ENCODE measurements around the gene ORMDL3. TPM values are rescaled to one million over a fixed set of nuclear protein-coding genes. Genes with fewer than 3 reads are reported as not detected.

The ORMDL3 gene
- total and polyA plus RNA-seq, 8 donors, result 47.6 to 107 (median 82.7) TPM

DNA sequence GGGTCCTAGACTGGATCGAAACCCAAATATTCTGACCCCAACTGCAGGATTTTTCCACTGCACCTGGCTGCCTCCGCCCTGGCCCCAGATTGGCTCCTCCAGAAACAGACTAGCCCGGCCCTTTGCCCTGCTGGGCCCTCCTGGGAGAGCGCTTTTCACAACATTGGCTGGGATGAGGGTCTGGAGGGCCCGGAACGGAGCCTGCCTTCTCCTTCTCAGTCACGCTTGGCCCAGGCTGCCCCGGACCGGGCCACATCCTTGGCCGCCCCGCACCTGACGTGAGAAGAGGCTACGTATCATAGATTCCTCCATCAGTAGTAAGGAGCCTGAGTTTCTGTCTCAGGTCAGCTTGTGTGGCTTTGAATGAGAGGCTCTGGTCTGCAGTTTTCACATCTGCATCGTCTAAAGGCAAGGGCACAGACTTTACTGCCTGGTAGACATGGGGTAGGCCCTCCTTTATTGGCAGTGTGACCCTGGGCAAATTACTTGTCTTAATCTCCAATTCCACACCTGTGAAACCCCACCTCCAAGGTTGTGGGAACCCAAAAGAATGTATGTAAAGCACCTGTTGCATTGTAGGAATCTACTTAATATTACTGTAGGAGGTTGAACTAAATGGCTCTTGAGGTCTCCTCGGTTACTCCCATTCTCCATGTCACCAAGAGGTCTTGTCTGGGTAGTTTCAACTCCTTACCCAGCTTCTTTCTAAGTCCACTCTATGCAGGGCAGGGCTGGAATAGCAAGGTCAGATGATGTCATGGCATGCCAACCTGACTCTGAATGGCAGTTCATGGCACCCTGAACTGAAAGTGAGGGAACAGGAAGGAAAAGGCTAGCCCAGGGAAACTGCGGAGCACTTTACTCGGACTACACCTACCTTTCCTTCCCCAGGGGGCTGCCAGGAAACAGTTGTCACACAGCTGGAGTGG is 792 bp upstream of the ORMDL3 start:
- Histone ChIP-seq H3K4me3 (peak overlapping the region; percentile 79 to 84), H3K36me3 (peaks cover 0 to 9% of the 10 kb centered on the region in 2 donors), H3K9me3 (no peaks in the 10 kb centered on the region), H3K4me1 (peaks cover 28 to 58% of the 10 kb centered on the region in 2 donors), H3K27ac (peak overlapping the region; percentile 83 to 88), H3K27me3 (no peaks in the 10 kb centered on the region)
- DNase-seq (peak; percentile 14 to 84 (median 56)), ATAC-seq (peak; percentile 68)
- TF ChIP-seq, protein P1, sequence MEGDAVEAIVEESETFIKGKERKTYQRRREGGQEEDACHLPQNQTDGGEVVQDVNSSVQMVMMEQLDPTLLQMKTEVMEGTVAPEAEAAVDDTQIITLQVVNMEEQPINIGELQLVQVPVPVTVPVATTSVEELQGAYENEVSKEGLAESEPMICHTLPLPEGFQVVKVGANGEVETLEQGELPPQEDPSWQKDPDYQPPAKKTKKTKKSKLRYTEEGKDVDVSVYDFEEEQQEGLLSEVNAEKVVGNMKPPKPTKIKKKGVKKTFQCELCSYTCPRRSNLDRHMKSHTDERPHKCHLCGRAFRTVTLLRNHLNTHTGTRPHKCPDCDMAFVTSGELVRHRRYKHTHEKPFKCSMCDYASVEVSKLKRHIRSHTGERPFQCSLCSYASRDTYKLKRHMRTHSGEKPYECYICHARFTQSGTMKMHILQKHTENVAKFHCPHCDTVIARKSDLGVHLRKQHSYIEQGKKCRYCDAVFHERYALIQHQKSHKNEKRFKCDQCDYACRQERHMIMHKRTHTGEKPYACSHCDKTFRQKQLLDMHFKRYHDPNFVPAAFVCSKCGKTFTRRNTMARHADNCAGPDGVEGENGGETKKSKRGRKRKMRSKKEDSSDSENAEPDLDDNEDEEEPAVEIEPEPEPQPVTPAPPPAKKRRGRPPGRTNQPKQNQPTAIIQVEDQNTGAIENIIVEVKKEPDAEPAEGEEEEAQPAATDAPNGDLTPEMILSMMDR (IDR thresholded peaks at IDR 0.05), result no peak
- intact Hi-C loops (cut with DNase I), result no loop called here

DNA sequence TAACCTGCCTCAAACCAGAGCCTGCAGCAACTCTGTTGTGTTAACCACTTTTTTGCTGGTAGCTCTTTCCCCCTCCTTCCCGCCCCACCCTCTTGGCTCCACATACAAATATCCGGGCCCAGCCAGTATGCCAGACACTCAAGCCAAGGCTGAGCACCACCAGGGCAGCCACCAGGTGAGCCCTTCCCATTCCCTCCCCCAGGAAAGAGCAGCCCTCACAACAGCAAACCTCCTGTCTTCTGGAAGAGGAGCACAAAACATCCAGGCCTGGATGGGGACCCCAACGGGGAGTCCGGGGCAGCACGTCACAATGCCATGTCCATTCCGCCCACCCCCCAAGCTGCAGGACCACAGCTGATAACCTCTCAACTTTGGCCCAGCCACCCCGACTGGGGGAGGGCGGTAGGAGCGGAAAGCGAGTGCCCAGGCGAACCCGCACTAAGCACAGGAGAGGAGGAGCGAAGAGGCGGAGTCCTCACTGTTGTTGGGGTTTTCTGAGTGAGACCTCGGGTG is 757 bp downstream of the ORMDL3 start:
- Histone ChIP-seq H3K27me3 (no peaks in the 10 kb centered on the region), H3K36me3 (peaks cover 0 to 24% of the 10 kb centered on the region in 2 donors), H3K4me1 (peaks cover 28 to 67% of the 10 kb centered on the region in 2 donors), H3K4me3 (peak overlapping the region; percentile 79 to 84), H3K9me3 (no peaks in the 10 kb centered on the region), H3K27ac (peak overlapping the region; percentile 83 to 88)
- intact Hi-C loops (cut with DNase I), result no loop called here
- peak; percentile 50 for ATAC-seq
- TF ChIP-seq, protein P1 (IDR thresholded peaks at IDR 0.05), result no peak
- DNase-seq, result peak in 3 of 4 donors; percentile 23 to 76 (median 44)

DNA sequence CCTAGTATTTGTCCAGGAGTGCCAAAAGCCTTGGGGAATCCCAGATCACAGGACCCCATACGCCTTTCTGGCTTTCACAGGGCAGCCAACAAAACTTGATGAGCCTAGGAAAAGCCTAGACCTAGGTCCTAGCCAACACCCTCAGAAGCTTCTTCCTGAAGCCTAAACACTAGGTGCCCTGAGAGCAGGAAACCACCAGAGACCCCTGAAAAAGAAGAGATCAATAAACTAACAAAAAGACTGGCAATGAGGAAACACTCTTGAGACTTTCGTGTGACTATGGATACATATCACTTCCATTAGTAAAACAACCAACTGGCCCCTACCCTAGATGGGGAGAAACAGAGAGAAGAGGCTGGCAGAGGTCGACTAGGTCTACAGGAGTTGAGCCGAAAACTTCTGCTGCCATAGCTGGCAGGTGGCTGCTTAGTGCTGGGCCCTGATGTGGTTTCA is 1.2 kb downstream of the ORMDL3 start:
- ATAC-seq (no peak), DNase-seq (no peak)
- TF ChIP-seq, protein P1 (IDR thresholded peaks at IDR 0.05), result no peak
- H3K36me3 ChIP-seq, result peaks cover 0 to 29% of the 10 kb centered on the region in 2 donors
- peak overlapping the region; percentile 83 to 88 for H3K27ac ChIP-seq
- peak overlapping the region; percentile 79 to 84 for H3K4me3 ChIP-seq
- peaks cover 28 to 67% of the 10 kb centered on the region in 2 donors for H3K4me1 ChIP-seq
- intact Hi-C loops (cut with DNase I), result no loop called here
- no peaks in the 10 kb centered on the region for H3K9me3 ChIP-seq
- H3K27me3 ChIP-seq, result no peaks in the 10 kb centered on the region

DNA sequence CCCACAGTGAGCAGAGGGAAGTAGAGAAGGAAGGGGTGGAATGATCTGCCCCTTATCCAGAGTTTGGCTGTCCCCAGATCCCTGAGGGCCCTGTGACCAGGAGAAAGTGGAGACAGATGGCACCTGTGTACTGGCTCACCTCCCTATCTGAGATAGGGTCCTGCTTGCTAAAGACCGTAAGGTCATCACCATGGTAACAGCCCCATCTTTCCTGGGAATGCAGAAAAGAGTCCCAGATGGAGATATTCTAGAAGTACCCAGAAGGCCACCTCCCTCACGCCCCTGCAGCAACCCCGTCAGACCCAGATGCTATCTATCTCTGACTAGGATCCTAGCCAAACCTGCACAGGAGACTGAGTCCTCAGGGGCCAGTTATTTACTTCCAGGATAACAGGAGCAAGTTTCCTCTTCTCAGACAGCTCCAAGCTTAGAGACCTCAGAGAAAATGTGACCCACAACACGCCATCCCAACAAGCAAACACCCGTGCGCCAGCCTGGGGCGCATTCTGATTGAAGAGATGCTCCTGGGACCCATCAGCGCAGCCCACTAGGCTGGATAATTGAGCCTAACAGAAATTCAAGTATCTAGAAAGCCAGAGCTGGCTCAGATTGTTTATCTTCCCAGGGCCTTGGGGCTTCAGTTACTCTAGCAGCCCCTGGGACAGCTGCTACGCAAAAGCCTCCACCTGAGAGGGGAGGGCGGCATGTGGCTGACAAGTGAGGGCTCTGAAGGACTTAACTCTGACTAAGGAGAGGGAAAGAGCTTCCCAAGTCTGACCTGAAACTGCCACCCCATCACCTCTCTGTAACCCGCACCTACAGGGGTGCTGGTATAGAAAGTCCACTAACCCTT is 1.9 kb downstream of the ORMDL3 start:
- H3K27me3 ChIP-seq, result no peaks in the 10 kb centered on the region
- peak overlapping the region in 1 of 2 donors; percentile 88 for H3K27ac ChIP-seq
- intact Hi-C loops (cut with DNase I), result no loop called here
- peak overlapping the region; percentile 79 to 84 for H3K4me3 ChIP-seq
- DNase-seq (no peak), ATAC-seq (no peak)
- TF ChIP-seq, protein P1 (IDR thresholded peaks at IDR 0.05), result no peak
- H3K4me1 ChIP-seq, result peaks cover 28 to 67% of the 10 kb centered on the region in 2 donors
- peaks cover 0 to 36% of the 10 kb centered on the region in 2 donors for H3K36me3 ChIP-seq
- H3K9me3 ChIP-seq, result no peaks in the 10 kb centered on the region

Measured in left lung (tissue), 10 donors.